GM19239 (cell line): ENCODE results near the gene NDC1.
"Not testable (repeated sequence)": the region's sequence is repeated elsewhere in the genome, so short reads cannot be mapped to it uniquely, and the experiment has no call there.

Experiments
- DNase-seq: peaks from one replicate; pipeline ENCODE4 v3.0.0; 2011; ENCODE audit warnings: low spot score; ENCODE audit not compliant: insufficient read length
- FAIRE-seq: peaks from 2 replicates; lab custom pipeline; 2011; peaks lifted over from hg19 to GRCh38; lab: Jason Lieb, UNC

NDC1 gene, protein sequence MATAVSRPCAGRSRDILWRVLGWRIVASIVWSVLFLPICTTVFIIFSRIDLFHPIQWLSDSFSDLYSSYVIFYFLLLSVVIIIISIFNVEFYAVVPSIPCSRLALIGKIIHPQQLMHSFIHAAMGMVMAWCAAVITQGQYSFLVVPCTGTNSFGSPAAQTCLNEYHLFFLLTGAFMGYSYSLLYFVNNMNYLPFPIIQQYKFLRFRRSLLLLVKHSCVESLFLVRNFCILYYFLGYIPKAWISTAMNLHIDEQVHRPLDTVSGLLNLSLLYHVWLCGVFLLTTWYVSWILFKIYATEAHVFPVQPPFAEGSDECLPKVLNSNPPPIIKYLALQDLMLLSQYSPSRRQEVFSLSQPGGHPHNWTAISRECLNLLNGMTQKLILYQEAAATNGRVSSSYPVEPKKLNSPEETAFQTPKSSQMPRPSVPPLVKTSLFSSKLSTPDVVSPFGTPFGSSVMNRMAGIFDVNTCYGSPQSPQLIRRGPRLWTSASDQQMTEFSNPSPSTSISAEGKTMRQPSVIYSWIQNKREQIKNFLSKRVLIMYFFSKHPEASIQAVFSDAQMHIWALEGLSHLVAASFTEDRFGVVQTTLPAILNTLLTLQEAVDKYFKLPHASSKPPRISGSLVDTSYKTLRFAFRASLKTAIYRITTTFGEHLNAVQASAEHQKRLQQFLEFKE

DNA sequence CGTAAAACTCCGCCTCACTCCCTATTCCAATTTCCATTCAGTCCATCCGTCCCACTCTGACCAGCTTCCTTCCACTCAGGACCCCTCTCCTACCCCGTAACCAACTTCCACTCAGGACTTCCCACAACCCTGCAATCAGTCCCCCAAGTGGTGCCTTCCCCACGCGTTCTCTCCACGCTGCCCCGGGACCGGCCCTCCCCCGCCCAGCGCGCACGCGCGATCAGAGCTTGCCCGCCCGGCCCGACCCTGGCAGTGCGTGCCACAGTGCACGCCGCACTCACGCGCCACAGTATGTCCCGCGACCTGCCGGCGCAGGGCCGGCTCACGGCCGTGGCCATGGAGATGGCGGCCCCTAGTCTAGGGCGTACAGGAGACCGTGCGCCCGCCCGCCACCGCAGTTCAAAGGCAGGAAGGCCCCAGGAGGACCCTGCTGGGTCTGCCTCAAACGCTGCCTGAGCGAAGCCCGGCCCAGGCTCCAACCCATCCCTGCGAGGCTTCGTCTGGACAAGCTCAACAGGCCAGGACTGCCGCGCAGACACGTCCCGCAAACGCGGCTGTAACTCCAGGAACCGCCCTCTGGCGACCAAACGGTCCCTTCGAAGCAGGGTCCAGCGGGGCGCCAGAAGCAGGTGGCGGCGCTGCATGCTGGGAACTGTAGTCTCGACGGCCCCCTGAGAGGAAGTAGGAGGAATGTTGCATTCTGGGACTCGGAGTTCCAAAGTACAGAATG lies at the start of gene NDC1:
Gene NDC1, minus strand, starts transcription at position 373 of the 730 bp plus-strand sequence. Its CDS starts 35 bp downstream, at position 338.
- no peak for FAIRE-seq
- peak; percentile 71 for DNase-seq

DNA sequence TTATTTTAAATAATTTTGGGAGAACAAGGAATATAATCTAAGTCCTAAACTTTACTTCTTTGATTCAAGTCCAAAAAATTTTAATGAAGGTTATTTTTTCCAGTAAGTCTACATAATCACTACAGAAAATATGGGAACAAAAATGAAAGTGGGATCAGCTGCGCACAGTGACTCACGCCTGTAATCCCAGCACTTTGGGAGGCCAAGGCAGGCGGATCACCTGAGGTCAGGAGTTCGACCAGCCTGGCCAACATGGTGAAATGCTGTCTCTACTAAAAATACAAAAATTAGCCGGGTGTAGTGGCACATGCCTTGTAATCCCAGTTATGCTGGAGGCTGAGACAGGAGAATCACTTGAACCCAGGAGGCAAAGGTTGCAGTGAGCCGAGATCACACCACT lies 45.5 kb upstream of the NDC1 start:
- FAIRE-seq, DNase-seq: not testable (repeated sequence)

DNA sequence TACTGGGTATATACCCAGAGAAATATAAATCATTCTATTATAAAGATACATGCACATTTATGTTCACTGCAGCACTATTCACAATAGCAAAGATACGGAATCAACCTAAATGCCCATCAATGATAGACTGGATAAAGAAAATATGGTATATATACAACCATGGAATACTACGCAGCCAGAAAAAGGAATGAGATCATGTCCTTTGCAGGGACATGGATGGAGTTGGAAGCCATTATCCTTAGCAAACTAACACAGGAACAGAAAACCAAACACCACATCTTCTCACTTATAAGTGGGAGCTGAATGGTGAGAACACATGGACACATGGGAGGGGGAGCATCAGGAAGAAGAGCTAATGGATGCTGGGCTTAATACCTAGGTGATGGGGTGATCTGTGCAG lies 43.8 kb upstream of the NDC1 start:
- not testable (repeated sequence) for FAIRE-seq, DNase-seq

DNA sequence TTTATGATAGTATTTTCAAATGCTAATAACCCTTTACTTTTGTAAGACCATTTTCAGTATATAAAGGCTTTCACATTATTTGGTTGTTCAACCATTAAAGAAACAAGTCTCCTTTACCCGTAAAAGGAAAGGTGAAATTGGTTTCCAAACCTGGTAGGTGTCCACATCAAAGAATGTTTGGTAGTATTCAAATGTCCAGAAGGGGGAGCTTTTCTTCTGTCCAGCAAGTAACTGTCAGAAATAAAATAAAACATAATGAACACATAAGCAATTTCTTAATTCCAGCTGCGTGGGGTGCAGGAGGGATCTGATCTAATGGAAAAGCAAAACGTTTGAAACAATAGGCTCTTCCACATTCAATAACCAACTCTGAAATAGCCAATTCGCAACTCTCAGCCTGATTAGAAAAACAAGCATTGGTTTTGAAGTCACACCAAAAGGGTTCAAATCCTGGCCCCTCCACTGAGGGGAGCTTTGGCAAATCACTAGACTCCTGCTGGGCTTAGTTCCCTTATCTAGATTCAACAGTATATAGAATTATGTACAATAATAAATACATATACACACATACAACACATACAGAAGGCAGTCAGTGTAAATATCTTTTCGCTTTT lies 40.5 kb upstream of the NDC1 start:
- FAIRE-seq = no peak
- no peak for DNase-seq

DNA sequence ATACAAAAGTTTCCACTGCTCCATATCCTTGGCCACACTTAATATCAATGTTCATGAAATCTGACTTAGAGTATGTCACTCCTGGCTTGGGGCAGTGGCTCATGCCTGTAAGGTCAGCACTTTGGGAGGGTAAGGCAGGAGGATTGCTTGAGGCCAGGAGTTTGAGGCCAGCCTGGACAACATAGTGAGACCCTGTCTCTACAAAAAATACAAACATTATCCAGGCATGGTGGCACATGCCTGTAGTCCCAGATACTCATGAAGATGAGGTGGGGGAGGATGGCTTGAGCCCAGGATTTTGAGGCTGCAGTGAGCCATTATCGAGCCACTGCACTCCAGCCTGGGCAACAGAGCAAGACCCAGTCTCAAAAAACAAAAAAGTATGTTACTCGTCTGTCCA lies 37.1 kb upstream of the NDC1 start:
- not testable (repeated sequence) for DNase-seq, FAIRE-seq

DNA sequence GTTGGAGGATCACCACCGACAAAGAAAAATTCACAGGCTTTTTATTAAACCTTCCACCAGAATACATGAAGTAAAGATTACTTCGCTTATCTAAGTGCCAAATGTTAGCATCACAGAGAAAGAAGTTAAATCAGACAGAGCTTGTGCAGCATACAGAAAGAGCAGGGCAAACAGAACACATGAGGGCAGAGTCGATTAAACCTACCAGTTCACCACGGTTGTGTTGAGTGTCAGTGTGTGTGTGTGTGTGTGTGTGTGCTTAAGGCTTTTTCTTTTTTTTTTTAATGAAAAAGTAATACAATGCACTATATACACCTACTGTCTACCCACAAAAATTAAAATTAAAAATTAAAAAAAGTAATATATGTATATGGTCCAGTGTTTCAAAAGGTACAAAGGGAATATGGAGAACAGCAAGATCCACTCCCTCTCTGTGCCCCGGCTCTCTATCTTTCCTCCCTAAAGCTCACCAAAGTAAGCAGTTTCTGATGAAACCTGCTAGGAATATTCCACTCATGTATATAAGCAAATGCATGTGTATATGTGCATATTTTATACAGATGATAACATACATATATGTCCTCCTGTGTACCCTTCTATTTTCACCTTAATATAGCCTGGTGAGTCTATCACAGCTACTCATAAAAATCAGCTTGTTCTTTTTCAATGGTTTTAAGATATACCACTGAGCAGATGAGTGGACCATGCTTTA lies 33.8 kb upstream of the NDC1 start:
- FAIRE-seq (no peak), DNase-seq (no peak)

DNA sequence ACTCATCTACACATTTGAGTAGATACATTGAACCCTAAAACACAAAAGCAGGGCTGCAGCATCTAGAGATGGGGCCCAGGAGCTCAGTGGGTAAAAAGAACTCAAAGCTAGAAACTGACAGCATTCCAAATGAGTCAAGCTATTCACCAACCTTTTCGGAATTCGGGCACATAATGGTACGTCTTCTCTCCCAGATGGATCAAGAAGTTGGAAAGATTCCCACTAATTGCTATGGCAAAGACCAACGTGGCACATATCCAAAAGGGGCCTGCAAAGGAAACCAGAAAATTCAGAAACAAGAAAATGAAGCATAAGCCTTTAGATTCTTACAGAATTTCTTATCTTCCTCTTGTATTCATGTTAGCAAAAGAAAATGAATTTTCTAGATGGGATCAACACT lies 33.1 kb upstream of the NDC1 start:
- DNase-seq (no peak), FAIRE-seq (no peak)

DNA sequence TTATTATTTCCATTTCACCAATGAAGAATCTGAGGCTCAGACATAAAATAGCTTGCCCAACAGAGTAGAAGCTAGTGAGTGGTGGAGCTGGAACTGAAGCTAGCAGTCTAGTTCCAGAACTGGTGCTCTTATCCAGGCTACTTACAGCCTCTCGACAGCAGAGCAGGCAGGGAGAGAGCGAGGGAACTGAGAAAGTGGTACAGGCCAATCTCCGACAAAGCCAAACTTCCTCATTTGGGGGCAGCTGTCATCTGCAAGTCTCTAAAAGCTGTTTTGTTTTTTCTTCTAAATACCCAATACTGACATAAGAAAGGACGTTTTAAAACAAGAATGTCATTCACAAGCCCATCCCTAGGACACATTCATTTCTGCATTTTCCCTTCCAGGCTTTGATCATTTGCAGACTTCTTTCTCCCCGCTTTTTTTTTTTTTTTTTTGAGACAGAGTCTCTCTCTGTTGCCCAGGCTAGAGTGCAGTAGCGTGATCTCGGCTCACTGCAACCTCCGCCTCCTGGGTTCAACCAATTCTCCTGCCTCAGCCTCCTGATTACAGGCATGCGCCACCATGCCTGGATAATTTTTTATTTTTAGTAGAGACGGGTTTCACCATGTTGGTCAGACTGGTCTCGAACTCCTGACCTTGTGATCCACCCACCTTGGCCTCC lies 31.5 kb upstream of the NDC1 start:
- FAIRE-seq (peak; percentile 8), DNase-seq (no peak)

DNA sequence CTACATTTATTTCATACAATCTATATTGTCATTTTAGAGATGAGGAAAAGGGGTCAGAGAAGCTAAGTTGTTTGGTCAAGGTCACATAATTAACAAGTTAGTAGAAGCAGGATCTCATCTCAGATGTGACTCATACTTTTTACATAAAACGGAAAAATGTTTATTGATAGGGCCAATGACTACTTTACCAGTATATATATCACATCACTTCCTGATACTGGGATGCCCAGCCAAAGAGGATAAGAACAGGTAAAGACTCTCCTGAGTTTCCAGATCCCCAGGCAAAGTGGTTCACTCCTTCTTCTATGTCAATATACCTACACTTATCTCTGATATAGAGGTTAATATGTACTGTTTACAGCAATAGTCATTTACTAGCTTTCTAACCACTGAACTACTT lies 30.5 kb upstream of the NDC1 start:
- DNase-seq = no peak
- no peak for FAIRE-seq

DNA sequence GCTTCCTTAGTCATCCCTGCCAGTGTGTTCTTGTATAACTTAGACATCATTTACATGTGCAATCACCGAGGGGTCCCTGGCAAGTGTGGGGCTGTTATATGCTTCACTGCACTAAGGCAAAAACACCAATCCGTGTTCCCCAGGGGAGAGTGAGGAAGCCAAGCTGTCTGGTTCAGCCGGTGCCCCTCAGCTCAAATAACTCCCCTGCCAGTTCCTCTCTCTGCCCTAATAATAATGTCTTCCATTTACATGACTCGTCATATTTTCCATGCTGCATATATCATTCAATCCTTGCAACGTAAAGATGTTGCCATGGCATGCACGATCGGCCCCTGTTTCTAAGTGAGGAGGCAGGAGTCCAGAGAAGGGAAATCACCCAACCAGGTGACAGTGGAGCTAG lies 24.4 kb upstream of the NDC1 start:
- peak; percentile 8 for FAIRE-seq
- DNase-seq = no peak

DNA sequence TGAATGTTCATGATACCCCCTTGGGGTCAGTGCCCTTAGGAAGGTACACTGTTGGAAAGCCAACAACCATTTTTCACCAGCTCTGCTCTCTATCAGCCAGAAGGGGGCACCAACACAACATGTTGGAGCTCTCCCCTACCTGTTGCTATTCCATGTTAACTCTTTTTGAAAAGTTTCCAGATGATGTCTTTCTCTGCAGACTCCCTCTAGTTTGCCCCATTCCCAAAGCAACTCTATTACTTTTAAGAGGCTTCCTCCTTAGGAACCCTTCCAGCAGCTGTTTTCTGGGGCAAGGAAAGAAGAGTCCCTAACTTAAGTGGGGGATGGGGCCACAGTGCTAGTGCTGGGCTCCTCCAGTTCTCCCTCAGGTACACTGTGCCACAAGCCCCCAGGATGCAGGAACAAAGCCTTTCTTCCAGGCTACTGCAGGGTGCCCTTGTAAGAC lies 22.9 kb upstream of the NDC1 start:
- FAIRE-seq (peak; percentile 60), DNase-seq (peak; percentile 50)

DNA sequence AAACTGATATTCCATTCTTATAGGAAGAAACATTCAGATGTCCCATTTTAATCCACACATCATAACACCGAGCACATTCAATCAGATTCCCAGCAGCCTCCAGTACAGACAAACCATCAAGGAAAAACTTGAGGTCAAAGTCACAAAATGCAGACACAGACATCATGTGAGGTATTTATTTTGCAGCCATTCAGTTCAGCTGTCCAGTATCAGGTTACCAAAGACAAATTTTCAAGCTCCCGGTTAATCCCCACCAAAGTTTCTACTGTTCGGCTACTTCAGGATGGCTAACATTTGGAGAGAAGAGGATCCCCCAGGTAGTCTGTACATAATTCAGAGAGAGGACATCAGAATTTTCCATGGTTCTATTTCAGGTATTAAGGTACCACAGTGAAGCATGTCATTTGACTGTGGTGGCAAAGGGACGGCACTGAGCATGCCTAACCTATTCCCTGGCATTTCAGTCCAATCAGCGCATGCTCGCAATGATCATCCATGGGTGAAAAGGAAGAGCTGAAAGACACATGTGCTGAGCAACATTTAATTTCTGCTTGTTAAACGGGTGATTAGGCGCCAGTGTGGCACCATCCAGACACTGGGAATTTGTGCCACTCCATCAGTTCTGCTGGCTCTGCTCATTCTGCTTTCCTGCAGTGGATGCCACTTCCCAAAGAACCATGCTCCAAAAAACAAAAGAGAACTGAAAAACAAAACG lies 13.6 kb upstream of the NDC1 start:
- DNase-seq (no peak), FAIRE-seq (no peak)

DNA sequence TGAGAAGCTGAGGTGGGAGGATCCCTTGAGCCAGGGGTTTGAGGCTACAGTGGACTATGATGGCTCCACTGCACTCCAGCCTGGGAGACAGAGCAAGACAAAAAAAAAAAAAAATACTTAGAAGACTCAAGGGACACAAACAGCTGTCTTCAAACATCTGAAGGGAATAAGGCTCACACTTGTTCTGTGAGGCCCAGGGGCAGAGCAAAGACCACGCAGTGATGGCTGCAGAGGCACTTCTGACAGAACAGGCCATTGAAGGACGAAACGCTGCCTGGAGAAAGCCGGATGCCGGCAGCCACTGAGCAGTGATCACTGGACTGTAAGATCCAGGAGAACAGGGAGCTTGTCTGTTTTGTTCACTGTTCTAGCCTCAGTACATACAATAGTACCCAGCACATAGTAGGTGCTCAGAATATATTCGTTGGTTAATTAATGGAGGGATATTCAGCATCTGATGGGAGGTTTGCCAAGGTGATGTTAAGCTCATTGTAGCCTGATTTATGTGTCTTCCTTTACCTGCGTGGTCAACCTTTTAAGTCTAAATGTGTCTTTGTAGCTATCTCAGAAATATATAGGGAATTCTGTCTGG lies 12.1 kb upstream of the NDC1 start:
- DNase-seq = no peak
- FAIRE-seq = no peak

DNA sequence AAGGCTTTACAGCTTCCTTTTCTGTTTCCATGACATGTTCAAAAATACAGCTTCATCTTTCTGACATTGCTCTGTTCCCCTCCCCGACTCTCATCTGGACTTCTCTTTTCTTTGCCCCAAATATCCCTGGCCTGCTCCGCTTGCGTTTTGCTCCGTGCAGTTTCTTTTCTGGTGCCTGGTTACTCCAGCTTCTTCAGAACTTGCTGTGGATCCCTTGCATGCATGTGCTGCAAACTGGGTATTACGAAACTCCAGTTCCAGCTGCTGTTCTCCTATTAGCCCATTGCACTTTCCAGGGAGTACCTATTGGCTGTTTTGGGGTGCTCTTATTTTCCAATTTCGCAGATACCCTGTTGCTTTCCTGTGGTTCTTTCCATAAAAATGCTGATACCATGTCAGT lies 9.9 kb upstream of the NDC1 start:
- DNase-seq = no peak

DNA sequence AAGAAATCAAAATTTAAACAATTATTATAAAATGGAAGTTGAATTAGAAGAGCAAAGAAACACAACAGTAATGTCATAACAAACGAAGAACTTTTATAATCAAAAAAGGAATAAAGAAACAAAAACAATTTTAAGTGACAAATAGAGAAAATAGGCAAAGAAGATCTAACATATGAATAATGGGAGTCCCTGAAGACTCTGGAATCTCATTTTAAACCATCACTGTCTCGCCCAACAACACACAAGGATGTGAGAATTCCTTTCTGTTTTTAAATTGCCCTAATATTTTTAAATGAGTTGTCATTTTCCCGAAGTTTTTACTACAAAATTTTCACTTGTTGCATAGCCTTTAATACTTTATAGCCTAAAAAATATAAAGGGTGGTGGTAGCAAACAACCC lies 4.3 kb upstream of the NDC1 start:
- DNase-seq (no peak), FAIRE-seq (no peak)

More for the DNA sequence above, 9.9 kb upstream of the NDC1 start:
- FAIRE-seq = no peak

DNA sequence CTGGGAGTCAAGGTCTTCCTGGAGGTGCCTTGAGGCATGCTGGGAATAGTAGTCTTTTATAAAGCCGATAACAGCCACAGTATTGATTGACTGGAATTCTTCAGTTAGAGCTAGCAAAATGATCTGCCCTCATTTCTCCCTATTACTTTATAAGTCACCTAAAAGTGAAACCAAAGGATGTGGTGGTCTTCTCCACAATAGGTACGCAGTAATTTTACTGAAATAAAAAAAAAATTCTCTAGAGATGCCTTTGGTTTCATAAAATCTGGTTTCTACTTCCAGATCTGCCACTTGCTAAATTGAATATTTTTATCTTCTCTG lies 518 bp upstream of the NDC1 start:
- DNase-seq (no peak), FAIRE-seq (peak; percentile 98)

DNA sequence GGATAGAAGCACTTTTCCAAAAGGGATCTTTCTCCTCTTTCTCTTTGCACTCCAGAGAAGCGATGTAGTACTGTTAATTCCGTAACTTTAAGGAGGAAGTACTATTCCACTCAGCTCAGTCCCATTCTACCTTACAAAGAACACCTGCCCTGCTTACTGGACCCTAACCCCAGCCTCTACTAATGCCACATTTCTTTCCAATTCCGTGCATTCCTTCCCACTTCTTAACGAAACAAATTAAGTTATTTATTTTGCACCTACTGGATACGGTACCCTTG lies 511 bp downstream of the NDC1 start:
- DNase-seq (no peak), FAIRE-seq (peak; percentile 8)

DNA sequence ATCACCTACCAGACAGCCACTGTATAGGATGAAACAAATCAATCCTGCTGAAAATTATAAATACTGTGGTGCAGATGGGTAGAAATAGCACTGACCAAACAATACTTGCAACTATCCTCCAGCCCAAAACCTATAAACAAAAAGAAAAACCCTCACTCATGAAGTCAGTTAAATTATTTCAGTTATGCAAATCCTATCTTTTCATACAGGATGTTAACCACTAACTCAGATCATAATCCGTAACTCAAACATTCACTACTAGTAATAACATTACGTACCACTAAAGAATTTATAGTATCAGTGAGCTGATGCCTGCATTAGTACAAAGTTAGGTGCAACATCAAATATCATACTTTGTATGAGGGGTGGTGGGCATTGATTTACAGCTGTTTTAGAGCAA lies 2.6 kb downstream of the NDC1 start:
- peak; percentile 23 for FAIRE-seq
- no peak for DNase-seq

DNA sequence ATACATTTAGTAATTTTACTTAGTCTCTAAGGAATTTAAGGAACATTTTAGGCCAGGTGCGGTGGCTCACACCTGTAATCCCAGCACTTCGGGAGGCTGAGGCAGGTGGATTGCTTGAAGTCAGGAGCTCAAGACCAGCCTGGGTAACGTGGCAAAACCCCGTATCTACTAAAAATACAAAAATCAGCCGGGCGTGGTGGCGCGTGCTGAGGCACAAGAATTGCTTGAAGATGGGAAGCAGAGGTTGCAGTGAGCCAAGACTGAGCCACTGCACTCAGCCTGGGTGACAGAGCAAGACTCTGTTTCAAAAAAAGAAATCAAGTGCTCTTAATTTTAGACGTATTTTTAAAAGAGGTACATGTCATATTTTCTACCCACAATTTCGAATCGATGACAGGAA lies 3.3 kb downstream of the NDC1 start:
- FAIRE-seq (peak; percentile 66), DNase-seq (no peak)
